Ishikawa (cell line): ENCODE measurements around the gene KIN.

Experiments used
- CEBPB ChIP-seq: IDR thresholded peaks from 2 replicates; pipeline ENCODE4 v1.6.1; 2012
- CREB1 ChIP-seq: IDR thresholded peaks from 2 replicates; pipeline ENCODE4 v1.6.1; 2012; ENCODE audit warnings: low read depth
- EGR1 ChIP-seq: IDR thresholded peaks from 2 replicates; pipeline ENCODE4 v1.6.1; 2012
- EP300 ChIP-seq: IDR thresholded peaks from 2 replicates; pipeline ENCODE4 v1.6.1; 2012; ENCODE audit warnings: borderline replicate concordance
- FOXM1 ChIP-seq: IDR thresholded peaks from 2 replicates; pipeline ENCODE4 v1.6.1; 2012; ENCODE audit warnings: low read depth, borderline replicate concordance
- NFIC ChIP-seq: IDR thresholded peaks from 2 replicates; pipeline ENCODE4 v1.6.1; 2012
- RAD21 ChIP-seq: IDR thresholded peaks from 2 replicates; pipeline ENCODE4 v1.6.1; 2012; ENCODE audit warnings: low read depth
- REST ChIP-seq: IDR thresholded peaks from 2 replicates; pipeline ENCODE4 v1.6.1; 2012; ENCODE audit warnings: low read depth, mild to moderate bottlenecking
- TAF1 ChIP-seq: IDR thresholded peaks from 2 replicates; pipeline ENCODE4 v1.6.1; 2012; ENCODE audit warnings: low read depth, mild to moderate bottlenecking
- TCF12 ChIP-seq: IDR thresholded peaks from 2 replicates; pipeline ENCODE4 v1.6.1; 2012; ENCODE audit warnings: low read depth
- TEAD4 ChIP-seq: IDR thresholded peaks from 2 replicates; pipeline ENCODE4 v1.6.1; 2012
- YY1 ChIP-seq: IDR thresholded peaks from 2 replicates; pipeline ENCODE4 v1.6.1; 2012; ENCODE audit warnings: low read depth
- ZBTB7A ChIP-seq: IDR thresholded peaks from 2 replicates; pipeline ENCODE4 v1.6.1; 2012; ENCODE audit warnings: low read depth
- TF ChIP-seq, protein P1 (sequence below): IDR thresholded peaks from 2 replicates; pipeline ENCODE4 v1.6.1; 2012
- TF ChIP-seq, protein P2 (sequence below): IDR thresholded peaks from 2 replicates; pipeline ENCODE4 v1.6.1; 2012

KIN gene

DNA sequence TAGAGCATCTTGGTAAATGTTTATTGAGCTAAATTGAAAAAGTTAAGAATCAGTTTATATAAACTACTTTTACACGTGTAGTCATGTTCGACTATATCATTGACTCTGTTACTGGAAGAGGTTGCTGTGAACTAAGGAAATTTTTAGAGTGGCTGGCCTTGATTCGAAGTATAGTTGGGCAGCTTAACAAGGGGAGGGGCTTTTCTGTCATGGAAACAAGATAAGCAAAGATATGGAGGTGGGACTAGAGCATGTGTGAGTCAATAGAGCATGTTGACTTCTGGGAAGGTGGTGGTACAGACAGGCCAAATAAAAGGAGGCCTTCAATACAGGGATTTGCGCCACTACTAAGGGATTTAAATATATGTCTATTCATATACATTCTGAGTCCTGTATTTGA, 7.8 kb upstream of the KIN start:
- TF ChIP-seq CEBPB (no peak), TAF1 (no peak), ZBTB7A (no peak), RAD21 (no peak), TEAD4 (no peak), NFIC (no peak), CREB1 (no peak), REST (no peak), EGR1 (no peak), FOXM1 (no peak), TCF12 (no peak), EP300 (no peak), YY1 (no peak)
- TF ChIP-seq, protein P1, sequence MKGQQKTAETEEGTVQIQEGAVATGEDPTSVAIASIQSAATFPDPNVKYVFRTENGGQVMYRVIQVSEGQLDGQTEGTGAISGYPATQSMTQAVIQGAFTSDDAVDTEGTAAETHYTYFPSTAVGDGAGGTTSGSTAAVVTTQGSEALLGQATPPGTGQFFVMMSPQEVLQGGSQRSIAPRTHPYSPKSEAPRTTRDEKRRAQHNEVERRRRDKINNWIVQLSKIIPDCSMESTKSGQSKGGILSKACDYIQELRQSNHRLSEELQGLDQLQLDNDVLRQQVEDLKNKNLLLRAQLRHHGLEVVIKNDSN, result no peak
- TF ChIP-seq, protein P2, sequence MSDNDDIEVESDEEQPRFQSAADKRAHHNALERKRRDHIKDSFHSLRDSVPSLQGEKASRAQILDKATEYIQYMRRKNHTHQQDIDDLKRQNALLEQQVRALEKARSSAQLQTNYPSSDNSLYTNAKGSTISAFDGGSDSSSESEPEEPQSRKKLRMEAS, result no peak

DNA sequence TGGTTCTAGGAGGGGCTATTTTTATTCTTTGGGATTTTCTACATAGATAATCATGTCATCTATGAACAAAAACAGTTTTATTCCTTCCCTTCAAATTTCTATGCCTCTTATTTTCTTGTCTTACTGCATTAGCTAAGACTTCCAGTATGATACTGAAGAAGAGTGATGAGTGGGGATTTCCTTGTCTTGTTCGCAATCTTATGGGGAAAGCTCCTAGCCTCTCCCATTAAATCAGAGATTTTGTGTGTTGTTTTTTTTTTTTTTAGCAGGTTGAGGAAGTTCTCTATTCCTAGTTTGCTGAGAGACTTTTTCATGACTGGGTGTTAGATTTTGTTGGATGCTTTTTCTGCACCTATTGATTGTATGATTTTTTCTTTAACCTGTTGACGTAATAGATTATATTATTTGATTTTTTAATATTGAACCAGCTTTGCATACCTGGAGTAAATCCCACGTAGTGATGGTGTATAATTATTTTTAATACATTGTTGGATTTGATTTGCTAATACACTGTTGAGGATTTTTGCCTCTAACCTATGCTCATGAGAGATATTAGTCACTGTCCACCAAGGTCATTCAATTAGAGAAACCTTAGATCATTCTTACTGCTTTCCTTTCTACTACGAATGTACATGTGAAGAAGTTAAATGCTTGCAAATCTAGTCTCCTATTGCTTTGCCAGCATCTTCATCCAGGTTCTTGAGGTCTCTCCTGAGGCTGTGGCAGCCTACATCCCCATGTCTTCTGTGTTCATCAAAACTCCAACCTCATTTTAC, 6.6 kb upstream of the KIN start:
- TF ChIP-seq RAD21, result no peak

GRCh38 chr10:7792541-7792940, 4.7 kb upstream of the KIN start:
- TF ChIP-seq, protein P2, result no peak
- no peak for TF ChIP-seq TCF12
- no peak for TF ChIP-seq TEAD4
- TF ChIP-seq EP300, result no peak

- TF ChIP-seq EP300 (no peak), RAD21 (no peak), ZBTB7A (no peak), EGR1 (no peak), NFIC (no peak), TCF12 (no peak), TEAD4 (no peak), TAF1 (no peak), REST (no peak), CREB1 (no peak), CEBPB (no peak)
- TF ChIP-seq, protein P2, result no peak
- TF ChIP-seq, protein P1, result no peak
Measured at GRCh38 chr10:7789390-7789789, 1.6 kb upstream of the KIN start.

GRCh38 chr10:7788639-7789286, 970 bp upstream of the KIN start:
- no peak for TF ChIP-seq FOXM1
- no peak for TF ChIP-seq CREB1
- TF ChIP-seq REST, result no peak
- TF ChIP-seq TAF1, result no peak
- TF ChIP-seq, protein P1, result no peak
- no peak for TF ChIP-seq EP300
- TF ChIP-seq, protein P2, result no peak
- TF ChIP-seq TCF12, result no peak
- TF ChIP-seq CEBPB, result no peak
- TF ChIP-seq ZBTB7A, result no peak
- no peak for TF ChIP-seq RAD21
- no peak for TF ChIP-seq TEAD4
- TF ChIP-seq YY1, result no peak
- no peak for TF ChIP-seq EGR1
- no peak; the same call in 1 of the 2 replicates for TF ChIP-seq NFIC
